Measurements from ENCODE around the gene GLIPR1.

Gene GLIPR1

GRCh38 chr12:75553398-75553797 is 72.8 kb downstream of the GLIPR1 start:
- FAIRE-seq (peak; percentile 55), DNase-seq (ENCODE audit: insufficient read length, low spot score) (no peak)
- TF ChIP-seq CTCF (IDR thresholded peaks at IDR 0.05; ENCODE audit: insufficient read depth, missing control alignments): no peak

All from D721Med (cell line).